Gastrocnemius medialis (tissue), 4 donors: ENCODE data around the gene TP53AIP1. TPM values are rescaled to one million over a fixed set of nuclear protein-coding genes. Genes with fewer than 3 reads are reported as not detected.

Experiments used
- ATAC-seq, 2 donors: fragments of 150-250 bp; one replicate each; pipeline ENCODE4 v1.9.1; 2016
- DNase-seq, 2 donors: peaks; one replicate each; pipeline ENCODE4 v3.0.0-alpha.2; 2019
- H3K27ac ChIP-seq, 4 donors: fragments of 200-600 bp; sonication (generic); 1 replicate in 1 of 4; 2 replicates in 3 of 4; pipeline ENCODE4 v1.5.1; 2016 to 2018; ENCODE audit warnings: mild to moderate bottlenecking in 2 of 4, moderate library complexity in 1 of 4
- H3K27me3 ChIP-seq, 3 donors: fragments of 200-600 bp; sonication (generic) in 2 of 3; 1 replicate in 1 of 3; 2 replicates in 2 of 3; pipeline versions ENCODE4 v1.5.1 to v1.6.0; 2016 to 2019; ENCODE audit warnings: mild to moderate bottlenecking in 1 of 3, moderate library complexity in 1 of 3
- H3K36me3 ChIP-seq, 2 donors: fragments of 200-600 bp; sonication (generic) in 1 of 2; one replicate each; pipeline ENCODE4 v1.5.1; 2017 to 2018
- H3K4me1 ChIP-seq, 2 donors: fragments of 200-600 bp; sonication (generic) in 1 of 2; one replicate each; pipeline ENCODE4 v1.5.1; 2016 to 2017; ENCODE audit warnings: mild to moderate bottlenecking in 2 of 2
- H3K4me3 ChIP-seq, 4 donors: fragments of 200-600 bp; sonication (generic) in 3 of 4; 1 replicate in 1 of 4; 2 replicates in 3 of 4; pipeline ENCODE4 v1.5.1; 2016 to 2019; ENCODE audit warnings: mild to moderate bottlenecking in 2 of 4
- H3K9me3 ChIP-seq, 3 donors: fragments of 200-600 bp; sonication (generic) in 2 of 3; 1 replicate in 1 of 3; 2 replicates in 2 of 3; pipeline ENCODE4 v1.5.1; 2016 to 2019
- POLR2A ChIP-seq, 2 donors: fragments of 450-650 bp; IDR thresholded peaks; one replicate each; pipeline ENCODE4 v1.6.1; 2017; ENCODE audit warnings: antibody characterized with exemption in 2 of 2, mild to moderate bottlenecking in 2 of 2, moderate library complexity in 2 of 2
- in situ Hi-C, 4 donors: fragments of 200-750 bp; cut with MboI; loops; one replicate each; pipeline versions ENCODE4 v1.15.0 to v1.8.0; 2017; ENCODE audit warnings: low sequenced_read_pairs in 4 of 4
- intact Hi-C: fragments of 100-400 bp; cut with DNase I; formaldehyde crosslinking; loops from one replicate; pipeline ENCODE4 v1.15.1; 2023; ENCODE audit warnings: low total_unique reads
- total RNA-seq, 4 donors: library from RNA; depleted of rRNA; stranded (reverse); fragments of >200 nt; gene quantifications; one replicate each; pipeline versions ENCODE4 v1.1.0 to v1.2.3, GENCODE V29; 2016
- TF ChIP-seq, protein P1 (sequence below), 5 experiments: fragments of 450-650 bp in 3 of 5; fragments of 200-600 bp in 2 of 5; sonication (generic) in 2 of 5; IDR thresholded peaks in 4 of 5; conservative IDR thresholded peaks in 1 of 5; 1 replicate in 4 of 5; 2 replicates in 1 of 5; pipeline ENCODE4 v1.5.1; 2016 to 2019; ENCODE audit warnings: antibody characterized with exemption in 5 of 5, mild to moderate bottlenecking in 3 of 5, moderate library complexity in 3 of 5

Gene TP53AIP1
- total RNA-seq, 4 donors from 2014 or later, result not detected

- intact Hi-C loops, result no loop called here
- Histone ChIP-seq H3K4me1 (no peaks in the 10 kb centered on the region), H3K27ac (no peak overlapping the region), H3K9me3 (no peaks in the 10 kb centered on the region), H3K4me3 (no peak overlapping the region), H3K27me3 (no peaks in the 10 kb centered on the region), H3K36me3 (no peaks in the 10 kb centered on the region)
- TF ChIP-seq, protein P1, sequence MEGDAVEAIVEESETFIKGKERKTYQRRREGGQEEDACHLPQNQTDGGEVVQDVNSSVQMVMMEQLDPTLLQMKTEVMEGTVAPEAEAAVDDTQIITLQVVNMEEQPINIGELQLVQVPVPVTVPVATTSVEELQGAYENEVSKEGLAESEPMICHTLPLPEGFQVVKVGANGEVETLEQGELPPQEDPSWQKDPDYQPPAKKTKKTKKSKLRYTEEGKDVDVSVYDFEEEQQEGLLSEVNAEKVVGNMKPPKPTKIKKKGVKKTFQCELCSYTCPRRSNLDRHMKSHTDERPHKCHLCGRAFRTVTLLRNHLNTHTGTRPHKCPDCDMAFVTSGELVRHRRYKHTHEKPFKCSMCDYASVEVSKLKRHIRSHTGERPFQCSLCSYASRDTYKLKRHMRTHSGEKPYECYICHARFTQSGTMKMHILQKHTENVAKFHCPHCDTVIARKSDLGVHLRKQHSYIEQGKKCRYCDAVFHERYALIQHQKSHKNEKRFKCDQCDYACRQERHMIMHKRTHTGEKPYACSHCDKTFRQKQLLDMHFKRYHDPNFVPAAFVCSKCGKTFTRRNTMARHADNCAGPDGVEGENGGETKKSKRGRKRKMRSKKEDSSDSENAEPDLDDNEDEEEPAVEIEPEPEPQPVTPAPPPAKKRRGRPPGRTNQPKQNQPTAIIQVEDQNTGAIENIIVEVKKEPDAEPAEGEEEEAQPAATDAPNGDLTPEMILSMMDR (IDR thresholded peaks at IDR 0.05 in 4 of 5, conservative IDR thresholded peaks at IDR 0.05 in 1 of 5), result no peak
- no peak for TF ChIP-seq POLR2A (IDR thresholded peaks at IDR 0.05)
- no peak for ATAC-seq
- in situ Hi-C loops, result loop anchor here in 1 of 4 donors (25.0 kb wide), 1 partner anchor 95 kb away; no protein-coding TSS in a partner anchor
- DNase-seq, result no peak
Measured at GRCh38 chr11:128917144-128917724, 25.4 kb downstream of the TP53AIP1 start.

DNA sequence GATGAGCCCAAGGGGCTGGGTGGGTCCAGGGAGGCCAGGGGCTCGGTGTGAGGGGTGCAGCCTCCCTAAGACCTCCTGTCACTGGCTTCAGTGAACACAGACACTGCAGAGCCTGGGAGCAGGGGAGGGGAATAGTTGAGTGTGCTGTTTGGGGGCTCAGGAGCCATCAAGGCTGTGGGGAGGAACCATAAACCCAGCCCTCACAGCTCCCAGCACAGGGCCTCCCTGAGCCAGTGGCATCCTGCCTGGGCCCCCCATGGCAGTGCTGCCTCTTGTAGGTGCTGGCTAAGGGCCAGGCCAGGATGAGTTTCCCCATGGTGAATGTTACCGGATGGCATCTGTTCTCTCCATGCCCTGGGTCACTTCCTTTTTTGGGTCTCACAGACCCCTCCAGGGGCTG, 26.0 kb downstream of the TP53AIP1 start:
- no peaks in the 10 kb centered on the region for H3K27me3 ChIP-seq
- intact Hi-C loops, result no loop called here
- H3K27ac ChIP-seq, result no peak overlapping the region
- no peaks in the 10 kb centered on the region for H3K9me3 ChIP-seq
- no peak overlapping the region for H3K4me3 ChIP-seq
- TF ChIP-seq, protein P1 (IDR thresholded peaks at IDR 0.05 in 4 of 5, conservative IDR thresholded peaks at IDR 0.05 in 1 of 5), result no peak
- no peak for TF ChIP-seq POLR2A (IDR thresholded peaks at IDR 0.05)
- H3K4me1 ChIP-seq, result no peaks in the 10 kb centered on the region
- ATAC-seq (no peak), DNase-seq (no peak)
- in situ Hi-C loops, result loop anchor here in 1 of 4 donors (25.0 kb wide), 1 partner anchor 96 kb away; no protein-coding TSS in a partner anchor
- H3K36me3 ChIP-seq, result no peaks in the 10 kb centered on the region

- Histone ChIP-seq H3K4me3 (no peak overlapping the region), H3K27ac (no peak overlapping the region), H3K36me3 (no peaks in the 10 kb centered on the region), H3K4me1 (no peaks in the 10 kb centered on the region), H3K9me3 (no peaks in the 10 kb centered on the region), H3K27me3 (no peaks in the 10 kb centered on the region)
- in situ Hi-C loops, result loop anchor here in 1 of 4 donors (25.0 kb wide), 1 partner anchor 96 kb away; no protein-coding TSS in a partner anchor
- intact Hi-C loops, result no loop called here
- TF ChIP-seq, protein P1 (IDR thresholded peaks at IDR 0.05 in 4 of 5, conservative IDR thresholded peaks at IDR 0.05 in 1 of 5), result no peak
- TF ChIP-seq POLR2A (IDR thresholded peaks at IDR 0.05), result no peak
- no peak for DNase-seq
- no peak for ATAC-seq
Measured at GRCh38 chr11:128916037-128916572, 26.6 kb downstream of the TP53AIP1 start.

DNA sequence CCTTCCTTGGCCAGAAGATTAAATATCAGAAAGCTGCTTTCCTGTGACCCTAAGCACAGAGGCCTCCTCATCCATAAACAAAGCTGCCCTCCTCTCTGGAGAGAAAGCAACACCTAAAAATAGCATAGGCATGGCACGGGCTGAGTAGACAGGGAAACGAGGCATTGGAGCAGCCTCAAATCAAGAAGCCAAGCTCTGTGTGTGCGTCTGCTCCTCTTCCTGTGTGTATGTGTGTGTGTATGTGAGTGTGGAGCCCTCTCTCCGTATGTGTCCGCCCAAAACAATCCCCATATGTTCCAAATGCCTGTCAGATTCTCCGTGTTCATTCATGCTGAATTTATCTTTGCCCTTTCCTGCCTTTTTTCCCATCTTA, 27.5 kb downstream of the TP53AIP1 start:
- TF ChIP-seq, protein P1 (IDR thresholded peaks at IDR 0.05 in 4 of 5, conservative IDR thresholded peaks at IDR 0.05 in 1 of 5), result no peak
- TF ChIP-seq POLR2A (IDR thresholded peaks at IDR 0.05), result no peak
- in situ Hi-C loops, result loop anchor here in 1 of 4 donors (25.0 kb wide), 1 partner anchor 97 kb away; no protein-coding TSS in a partner anchor
- no peak overlapping the region for H3K27ac ChIP-seq

More for the DNA sequence above, 27.5 kb downstream of the TP53AIP1 start:
- no peaks in the 10 kb centered on the region for H3K4me1 ChIP-seq
- intact Hi-C loops, result no loop called here
- DNase-seq, result no peak
- H3K27me3 ChIP-seq, result no peaks in the 10 kb centered on the region
- H3K4me3 ChIP-seq, result no peak overlapping the region
- no peaks in the 10 kb centered on the region for H3K9me3 ChIP-seq
- no peak for ATAC-seq
- no peaks in the 10 kb centered on the region for H3K36me3 ChIP-seq
